ENCODE results near the gene SLC4A4.

Gene SLC4A4

GRCh38 chr4:71474731-71475130, 135.9 kb downstream of the SLC4A4 start:
- no peak for DNase-seq

- DNase-seq, result no peak
Measured at GRCh38 chr4:71476240-71476639, 137.4 kb downstream of the SLC4A4 start.

GRCh38 chr4:71486550-71487343, 147.9 kb downstream of the SLC4A4 start:
- DNase-seq, result no peak

- no peak for DNase-seq
Measured at GRCh38 chr4:71487344-71487920, 148.6 kb downstream of the SLC4A4 start.

- DNase-seq, result no peak
Measured at GRCh38 chr4:71494539-71494938, 155.7 kb downstream of the SLC4A4 start.

GRCh38 chr4:71495454-71495853, 156.6 kb downstream of the SLC4A4 start:
- DNase-seq, result no peak

GRCh38 chr4:71497078-71497477, 158.3 kb downstream of the SLC4A4 start:
- DNase-seq, result no peak

GRCh38 chr4:71498002-71498401, 159.2 kb downstream of the SLC4A4 start:
- peak; percentile 42 for DNase-seq

GRCh38 chr4:71498625-71499024, 159.8 kb downstream of the SLC4A4 start:
- DNase-seq, result no peak

- DNase-seq, result no peak
Measured at GRCh38 chr4:71501992-71502391, 163.2 kb downstream of the SLC4A4 start.

GRCh38 chr4:71518283-71518989, 179.6 kb downstream of the SLC4A4 start:
- no peak for DNase-seq

GRCh38 chr4:71520308-71520707, 181.5 kb downstream of the SLC4A4 start:
- DNase-seq, result no peak

- DNase-seq, result no peak
Measured at GRCh38 chr4:71520850-71521249, 182.0 kb downstream of the SLC4A4 start.

GRCh38 chr4:71524756-71525155, 185.9 kb downstream of the SLC4A4 start:
- peak; percentile 49 for DNase-seq

- no peak for DNase-seq
Measured at GRCh38 chr4:71526637-71527406, 188.0 kb downstream of the SLC4A4 start.

GRCh38 chr4:71532407-71532806, 193.6 kb downstream of the SLC4A4 start:
- DNase-seq, result no peak

- no peak for DNase-seq
Measured at GRCh38 chr4:71533121-71533520, 194.3 kb downstream of the SLC4A4 start.

- DNase-seq, result no peak
Measured at GRCh38 chr4:71537551-71538065, 198.8 kb downstream of the SLC4A4 start.

- DNase-seq, result no peak
Measured at GRCh38 chr4:71538528-71538927, 199.7 kb downstream of the SLC4A4 start.

GRCh38 chr4:71540749-71541269, 202.0 kb downstream of the SLC4A4 start:
- DNase-seq, result no peak

- DNase-seq, result no peak
Measured at GRCh38 chr4:71541541-71541940, 202.7 kb downstream of the SLC4A4 start.

- no peak for DNase-seq
Measured at GRCh38 chr4:71545168-71545567, 206.3 kb downstream of the SLC4A4 start.
